ENCODE measurements around the gene CDC23. TPM values are rescaled to one million over a fixed set of nuclear protein-coding genes. Genes with fewer than 3 reads are reported as not detected.

Gene CDC23
- total RNA-seq, 2 experiments from 2014 or later, result 45.0 to 46.7 TPM

DNA sequence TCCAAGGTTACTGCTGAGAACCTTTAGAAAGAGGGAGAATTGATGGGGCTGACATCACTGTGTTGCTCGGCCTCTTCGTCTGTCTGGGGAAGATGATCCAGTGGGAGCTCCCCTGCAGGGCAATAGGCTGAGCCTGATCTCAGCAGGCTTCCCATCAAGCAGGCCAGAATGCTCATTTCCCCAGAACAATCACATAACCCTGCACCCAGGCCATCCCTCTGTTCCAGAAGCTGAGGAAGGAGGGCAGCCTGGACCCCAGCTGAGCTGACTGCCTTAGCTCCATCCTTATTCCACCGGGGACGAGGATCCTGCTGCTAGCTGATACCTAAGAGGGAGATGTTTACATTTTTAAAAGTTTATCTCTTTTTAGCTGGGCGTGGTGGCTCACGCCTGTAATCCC is 11.6 kb upstream of the CDC23 start:
- no peak for TF ChIP-seq EZH2phosphoT487 (IDR thresholded peaks at IDR 0.05; ENCODE audit: borderline replicate concordance, low read depth, low read length)
- TF ChIP-seq, protein P1, sequence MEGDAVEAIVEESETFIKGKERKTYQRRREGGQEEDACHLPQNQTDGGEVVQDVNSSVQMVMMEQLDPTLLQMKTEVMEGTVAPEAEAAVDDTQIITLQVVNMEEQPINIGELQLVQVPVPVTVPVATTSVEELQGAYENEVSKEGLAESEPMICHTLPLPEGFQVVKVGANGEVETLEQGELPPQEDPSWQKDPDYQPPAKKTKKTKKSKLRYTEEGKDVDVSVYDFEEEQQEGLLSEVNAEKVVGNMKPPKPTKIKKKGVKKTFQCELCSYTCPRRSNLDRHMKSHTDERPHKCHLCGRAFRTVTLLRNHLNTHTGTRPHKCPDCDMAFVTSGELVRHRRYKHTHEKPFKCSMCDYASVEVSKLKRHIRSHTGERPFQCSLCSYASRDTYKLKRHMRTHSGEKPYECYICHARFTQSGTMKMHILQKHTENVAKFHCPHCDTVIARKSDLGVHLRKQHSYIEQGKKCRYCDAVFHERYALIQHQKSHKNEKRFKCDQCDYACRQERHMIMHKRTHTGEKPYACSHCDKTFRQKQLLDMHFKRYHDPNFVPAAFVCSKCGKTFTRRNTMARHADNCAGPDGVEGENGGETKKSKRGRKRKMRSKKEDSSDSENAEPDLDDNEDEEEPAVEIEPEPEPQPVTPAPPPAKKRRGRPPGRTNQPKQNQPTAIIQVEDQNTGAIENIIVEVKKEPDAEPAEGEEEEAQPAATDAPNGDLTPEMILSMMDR (conservative IDR thresholded peaks at IDR 0.05; ENCODE audit: low read length), result no peak
- CTCF ChIA-PET (ENCODE audit: unreplicated experiment), result no interaction called here
- H3K36me3 ChIP-seq (ENCODE audit: insufficient read depth, low read length), result no peaks in the 10 kb centered on the region
- H4K20me1 ChIP-seq (ENCODE audit: insufficient read depth, low read length), result no peaks in the 10 kb centered on the region
- no peaks in the 10 kb centered on the region for H3K79me2 ChIP-seq (ENCODE audit: insufficient read depth, low read depth, low read length)
- no peak for DNase-seq (ENCODE audit: low spot score)
- H3K9me2 ChIP-seq (ENCODE audit: insufficient read depth, low read length), result no peaks in the 10 kb centered on the region
- POLR2A ChIA-PET, result interaction anchor here (1.0 to 1.4 kb wide), 2 partner anchors 9 to 12 kb away, joined by 3 to 4 read pairs; no protein-coding TSS in a partner anchor
- H3K9me3 ChIP-seq (ENCODE audit: low read length), result peaks cover 13% of the 10 kb centered on the region; the same call in 1 of the 2 replicates
- H3K4me2 ChIP-seq (ENCODE audit: low read length), result no peak overlapping the region
- H3K4me1 ChIP-seq (ENCODE audit: insufficient read depth, low read length, poor library complexity, severe bottlenecking), result no peaks in the 10 kb centered on the region
- no TSS peak for BruUV-seq (replicated peaks)
- H3K27ac ChIP-seq (ENCODE audit: low read depth, low read length, poor library complexity, severe bottlenecking), result no peak overlapping the region
- H2AFZ ChIP-seq (ENCODE audit: low read length), result no peak overlapping the region
- intact Hi-C loops (cut with micrococcal nuclease; ENCODE audit: unreplicated experiment), result no loop called here
- H3K4me3 ChIP-seq (ENCODE audit: low read depth, low read length, poor library complexity, severe bottlenecking), result no peak overlapping the region

DNA sequence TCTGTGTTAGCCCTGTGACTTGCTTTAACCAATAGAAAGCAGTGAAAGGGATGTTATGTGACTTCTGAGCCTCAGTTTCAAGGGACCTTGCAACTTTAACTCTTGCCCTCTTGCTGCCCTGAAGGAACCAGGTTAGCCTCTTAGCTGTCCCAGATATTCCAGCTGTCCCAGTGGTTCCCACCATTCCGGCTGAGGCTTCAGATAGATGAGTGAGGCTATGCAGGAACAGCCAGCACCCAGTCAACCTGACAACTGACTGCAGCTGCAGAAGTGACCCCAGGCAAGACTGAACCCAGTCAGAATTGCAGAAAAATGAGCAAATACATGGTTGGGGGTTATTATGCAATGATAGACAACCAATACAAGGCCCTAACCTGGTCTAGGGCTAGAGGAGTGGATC is 10.4 kb upstream of the CDC23 start:
- no peak for DNase-seq (ENCODE audit: low spot score)
- Histone ChIP-seq H3K9me3 (ENCODE audit: low read length) (peaks cover 13% of the 10 kb centered on the region; the same call in 1 of the 2 replicates), H3K4me2 (ENCODE audit: low read length) (no peak overlapping the region), H3K4me1 (ENCODE audit: insufficient read depth, low read length, poor library complexity, severe bottlenecking) (no peaks in the 10 kb centered on the region), H3K27ac (ENCODE audit: low read depth, low read length, poor library complexity, severe bottlenecking) (no peak overlapping the region), H3K9me2 (ENCODE audit: insufficient read depth, low read length) (no peaks in the 10 kb centered on the region), H2AFZ (ENCODE audit: low read length) (no peak overlapping the region), H3K36me3 (ENCODE audit: insufficient read depth, low read length) (no peaks in the 10 kb centered on the region), H3K4me3 (ENCODE audit: low read depth, low read length, poor library complexity, severe bottlenecking) (no peak overlapping the region), H3K79me2 (ENCODE audit: insufficient read depth, low read depth, low read length) (no peaks in the 10 kb centered on the region), H4K20me1 (ENCODE audit: insufficient read depth, low read length) (no peaks in the 10 kb centered on the region)
- CTCF ChIA-PET (ENCODE audit: unreplicated experiment), result no interaction called here
- TF ChIP-seq, protein P1 (conservative IDR thresholded peaks at IDR 0.05; ENCODE audit: low read length), result no peak
- POLR2A ChIA-PET, result interaction anchor here (0.6 to 1.4 kb wide), 3 partner anchors 9 to 128 kb away, joined by 3 to 4 read pairs (median 4); no protein-coding TSS in a partner anchor
- intact Hi-C loops (cut with micrococcal nuclease; ENCODE audit: unreplicated experiment), result no loop called here
- no TSS peak for BruUV-seq (replicated peaks)

DNA sequence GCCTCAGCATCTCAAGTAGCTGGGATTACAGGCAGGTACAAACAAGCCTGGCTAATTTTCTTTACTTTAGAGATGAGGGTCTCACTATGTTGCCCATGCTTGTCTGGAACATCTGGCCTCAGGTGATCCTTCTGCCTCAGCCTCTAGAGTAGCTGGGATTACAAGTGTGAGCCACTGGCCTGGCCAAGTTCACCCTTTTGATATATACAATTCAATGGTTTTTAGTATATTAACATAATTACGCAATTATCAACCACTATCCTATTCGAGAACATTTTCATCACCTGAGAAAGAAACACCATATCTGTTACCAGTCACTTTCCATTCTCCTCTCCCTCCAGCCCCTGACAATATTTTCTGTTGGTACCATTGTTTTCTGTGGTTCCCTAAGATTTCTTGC is 3.7 kb upstream of the CDC23 start:
- H3K9me3 ChIP-seq (ENCODE audit: low read length), result no peaks in the 10 kb centered on the region
- no peak overlapping the region for H2AFZ ChIP-seq (ENCODE audit: low read length)
- no peaks in the 10 kb centered on the region for H3K36me3 ChIP-seq (ENCODE audit: insufficient read depth, low read length)
- ChIA-PET CTCF (ENCODE audit: unreplicated experiment) (no interaction called here), POLR2A (interaction anchor here (0.6 to 1.3 kb wide), 5 partner anchors 18 to 261 kb away, joined by 3 read pairs; partner anchors contain the start of genes CDC25C and FAM53C)
- TF ChIP-seq, protein P1 (conservative IDR thresholded peaks at IDR 0.05; ENCODE audit: low read length), result no peak
- TF ChIP-seq EZH2phosphoT487 (IDR thresholded peaks at IDR 0.05; ENCODE audit: borderline replicate concordance, low read depth, low read length), result no peak
- H3K4me3 ChIP-seq (ENCODE audit: low read depth, low read length, poor library complexity, severe bottlenecking), result no peak overlapping the region
- no peak overlapping the region for H3K27ac ChIP-seq (ENCODE audit: low read depth, low read length, poor library complexity, severe bottlenecking)
- BruUV-seq (replicated peaks), result no TSS peak
- no peak for DNase-seq (ENCODE audit: low spot score)
- H3K4me2 ChIP-seq (ENCODE audit: low read length), result no peak overlapping the region
- H3K9me2 ChIP-seq (ENCODE audit: insufficient read depth, low read length), result no peaks in the 10 kb centered on the region
- H3K4me1 ChIP-seq (ENCODE audit: insufficient read depth, low read length, poor library complexity, severe bottlenecking), result peaks cover 13% of the 10 kb centered on the region
- H3K79me2 ChIP-seq (ENCODE audit: insufficient read depth, low read depth, low read length), result peaks cover 14% of the 10 kb centered on the region
- intact Hi-C loops (cut with micrococcal nuclease; ENCODE audit: unreplicated experiment), result no loop called here
- no peaks in the 10 kb centered on the region for H4K20me1 ChIP-seq (ENCODE audit: insufficient read depth, low read length)
